ENCODE data around the gene DUSP12. TPM values are rescaled to one million over a fixed set of nuclear protein-coding genes. Genes with fewer than 3 reads are reported as not detected.
A peak's percentile ranks its signal among the peaks of the same experiment; 100 is the strongest.

DUSP12 gene
- total RNA-seq, 1 experiment from 2014 or later = 28.0 TPM

DNA sequence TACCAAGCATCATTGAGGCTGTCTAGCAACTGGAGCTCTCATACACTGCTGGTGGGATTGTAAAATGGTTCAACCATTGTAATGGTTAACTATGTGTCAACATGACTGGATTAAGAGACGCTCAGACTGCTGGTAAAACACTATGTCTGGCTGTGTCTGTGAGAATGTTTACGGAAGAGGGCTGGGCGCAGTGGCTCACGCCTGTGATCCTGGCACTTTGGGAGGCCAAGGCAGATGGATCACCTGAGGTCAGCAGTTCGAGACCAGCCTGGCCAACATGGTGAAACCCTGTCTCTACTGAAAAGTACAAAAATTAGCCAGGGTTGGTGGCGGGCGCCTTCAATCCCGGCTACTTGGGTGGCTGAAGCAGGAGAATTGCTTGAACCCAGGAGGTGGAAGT is 47.3 kb upstream of the DUSP12 start:
- H3K14ac ChIP-seq (ENCODE audit: insufficient read depth, low read length) = no peak overlapping the region
- H4K91ac ChIP-seq (ENCODE audit: insufficient read length, low read depth, low read length) = no peak overlapping the region
- no peak overlapping the region for H3K4ac ChIP-seq (ENCODE audit: low read depth, low read length)
- no peaks in the 10 kb centered on the region for H3K79me2 ChIP-seq (ENCODE audit: insufficient read depth, low read length)
- H2BK20ac ChIP-seq (ENCODE audit: low read depth, low read length, poor library complexity, severe bottlenecking) = no peak overlapping the region
- H2BK5ac ChIP-seq (ENCODE audit: insufficient read length, low read length) = no peak overlapping the region
- no peak overlapping the region for H2AK5ac ChIP-seq (ENCODE audit: insufficient read length, low read length)
- no peak overlapping the region for H4K5ac ChIP-seq (ENCODE audit: insufficient read length, low read depth, low read length)
- no peak overlapping the region for H3K27ac ChIP-seq (ENCODE audit: insufficient read length, low read depth, low read length)
- Mint-ChIP-seq H3K36me3 (ENCODE audit: insufficient read depth in 1 of 3, low read depth in 3 of 3) (no peaks in the 10 kb centered on the region), H3K27ac (0 out of 7 replicates have a peak overlapping the region, but pooled peaks of 1 of the 3 experiments have one; percentile 40), H3K27me3 (ENCODE audit: low read depth) (peaks cover 2% of the 10 kb centered on the region), H3K9me3 (no peaks in the 10 kb centered on the region), H3K4me3 (no peak overlapping the region), H3K4me1 (peaks cover 0 to 6% of the 10 kb centered on the region in 2 experiments; a peak in 3 of 4 replicates)
- H3K56ac ChIP-seq (ENCODE audit: insufficient read length, low read depth, low read length) = no peak overlapping the region
- H3K23ac ChIP-seq (ENCODE audit: insufficient read length, low read depth, low read length) = no peak overlapping the region
- no peaks in the 10 kb centered on the region for H3K23me2 ChIP-seq (ENCODE audit: insufficient read length, low read depth, low read length, poor library complexity, severe bottlenecking)
- no peak overlapping the region for H3K18ac ChIP-seq (ENCODE audit: insufficient read length, low read depth, low read length)
- no peaks in the 10 kb centered on the region for H3K27me3 ChIP-seq (ENCODE audit: insufficient read depth, low read length)
- H3K4me2 ChIP-seq (ENCODE audit: insufficient read depth, insufficient read length, low read length) = no peak overlapping the region
- H2BK120ac ChIP-seq (ENCODE audit: low read depth, low read length, poor library complexity, severe bottlenecking) = no peak overlapping the region
- DNase-seq = no peak
- H3K9ac ChIP-seq (ENCODE audit: extremely low read depth, insufficient read length, low read length) = no peak overlapping the region
- H4K20me1 ChIP-seq (ENCODE audit: control insufficient read depth, insufficient read depth, insufficient read length) = no peaks in the 10 kb centered on the region
- H2BK12ac ChIP-seq (ENCODE audit: insufficient read length, low read depth, low read length) = no peak overlapping the region
- H3K79me1 ChIP-seq (ENCODE audit: insufficient read depth, low read depth, low read length, poor library complexity, severe bottlenecking) = no peaks in the 10 kb centered on the region
- no peak overlapping the region for H4K8ac ChIP-seq (replicated peaks; ENCODE audit: insufficient read length, low read depth, low read length)
- no CpG with 5 or more reads among the region's 8 CpGs for WGBS (ENCODE audit: extremely low coverage, insufficient read length, low lambda C conversion rate)
- no peak overlapping the region for H3T11ph ChIP-seq (ENCODE audit: low read length)
- TF ChIP-seq, protein P1, sequence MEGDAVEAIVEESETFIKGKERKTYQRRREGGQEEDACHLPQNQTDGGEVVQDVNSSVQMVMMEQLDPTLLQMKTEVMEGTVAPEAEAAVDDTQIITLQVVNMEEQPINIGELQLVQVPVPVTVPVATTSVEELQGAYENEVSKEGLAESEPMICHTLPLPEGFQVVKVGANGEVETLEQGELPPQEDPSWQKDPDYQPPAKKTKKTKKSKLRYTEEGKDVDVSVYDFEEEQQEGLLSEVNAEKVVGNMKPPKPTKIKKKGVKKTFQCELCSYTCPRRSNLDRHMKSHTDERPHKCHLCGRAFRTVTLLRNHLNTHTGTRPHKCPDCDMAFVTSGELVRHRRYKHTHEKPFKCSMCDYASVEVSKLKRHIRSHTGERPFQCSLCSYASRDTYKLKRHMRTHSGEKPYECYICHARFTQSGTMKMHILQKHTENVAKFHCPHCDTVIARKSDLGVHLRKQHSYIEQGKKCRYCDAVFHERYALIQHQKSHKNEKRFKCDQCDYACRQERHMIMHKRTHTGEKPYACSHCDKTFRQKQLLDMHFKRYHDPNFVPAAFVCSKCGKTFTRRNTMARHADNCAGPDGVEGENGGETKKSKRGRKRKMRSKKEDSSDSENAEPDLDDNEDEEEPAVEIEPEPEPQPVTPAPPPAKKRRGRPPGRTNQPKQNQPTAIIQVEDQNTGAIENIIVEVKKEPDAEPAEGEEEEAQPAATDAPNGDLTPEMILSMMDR (conservative IDR thresholded peaks at IDR 0.05) = no peak
- no peaks in the 10 kb centered on the region for H3K9me3 ChIP-seq (ENCODE audit: control insufficient read depth, low read depth, low read length)
- no peak overlapping the region for H2BK15ac ChIP-seq (ENCODE audit: low read depth, low read length)
- H2AFZ ChIP-seq (ENCODE audit: low read length) = no peak overlapping the region
- H3K4me1 ChIP-seq (ENCODE audit: insufficient read depth, low read length) = no peaks in the 10 kb centered on the region
